Measurements from ENCODE around the gene TBC1D14. TPM values are rescaled to one million over a fixed set of nuclear protein-coding genes. Genes with fewer than 3 reads are reported as not detected.

The TBC1D14 gene
- total and polyA plus RNA-seq, 9 of the 15 experiments (the other 6 are each of a cell fraction or from before 2014, with no cell fraction given): 2.1 to 59.6 (median 44.8) TPM

DNA sequence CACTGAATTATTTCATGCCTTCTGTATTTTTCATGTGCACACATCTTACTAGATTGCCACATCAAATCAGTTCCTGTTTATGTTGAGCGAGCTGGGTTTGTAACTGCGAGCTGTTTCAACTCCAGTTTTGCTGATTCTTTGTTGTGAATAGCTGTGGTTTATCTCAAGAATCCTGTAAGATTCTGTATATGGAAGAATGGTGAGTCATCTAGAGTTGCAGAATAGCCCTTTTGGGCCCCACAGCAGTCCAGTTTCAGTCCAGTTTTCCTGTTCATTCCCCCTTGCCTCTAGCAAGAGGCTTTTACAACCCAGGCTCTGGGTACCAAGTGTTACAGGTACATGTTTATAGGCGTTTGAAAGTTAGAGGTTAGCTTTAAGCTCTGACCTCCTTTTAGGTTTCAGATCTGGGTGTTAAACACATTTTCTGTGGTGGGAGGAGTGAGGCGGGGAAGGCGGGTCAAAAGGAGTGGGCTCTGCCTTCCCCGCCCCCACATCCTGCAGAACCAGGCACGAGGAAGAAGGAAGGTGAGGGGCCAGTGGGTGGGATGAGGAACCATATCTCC is 32.7 kb downstream of the TBC1D14 start (continued):
- TF ChIP-seq KHSRP (IDR thresholded peaks at IDR 0.05): no peak
- TF ChIP-seq PHF20 (IDR thresholded peaks at IDR 0.05; ENCODE audit: partially characterized antibody): no peak
- TF ChIP-seq, protein P1, sequence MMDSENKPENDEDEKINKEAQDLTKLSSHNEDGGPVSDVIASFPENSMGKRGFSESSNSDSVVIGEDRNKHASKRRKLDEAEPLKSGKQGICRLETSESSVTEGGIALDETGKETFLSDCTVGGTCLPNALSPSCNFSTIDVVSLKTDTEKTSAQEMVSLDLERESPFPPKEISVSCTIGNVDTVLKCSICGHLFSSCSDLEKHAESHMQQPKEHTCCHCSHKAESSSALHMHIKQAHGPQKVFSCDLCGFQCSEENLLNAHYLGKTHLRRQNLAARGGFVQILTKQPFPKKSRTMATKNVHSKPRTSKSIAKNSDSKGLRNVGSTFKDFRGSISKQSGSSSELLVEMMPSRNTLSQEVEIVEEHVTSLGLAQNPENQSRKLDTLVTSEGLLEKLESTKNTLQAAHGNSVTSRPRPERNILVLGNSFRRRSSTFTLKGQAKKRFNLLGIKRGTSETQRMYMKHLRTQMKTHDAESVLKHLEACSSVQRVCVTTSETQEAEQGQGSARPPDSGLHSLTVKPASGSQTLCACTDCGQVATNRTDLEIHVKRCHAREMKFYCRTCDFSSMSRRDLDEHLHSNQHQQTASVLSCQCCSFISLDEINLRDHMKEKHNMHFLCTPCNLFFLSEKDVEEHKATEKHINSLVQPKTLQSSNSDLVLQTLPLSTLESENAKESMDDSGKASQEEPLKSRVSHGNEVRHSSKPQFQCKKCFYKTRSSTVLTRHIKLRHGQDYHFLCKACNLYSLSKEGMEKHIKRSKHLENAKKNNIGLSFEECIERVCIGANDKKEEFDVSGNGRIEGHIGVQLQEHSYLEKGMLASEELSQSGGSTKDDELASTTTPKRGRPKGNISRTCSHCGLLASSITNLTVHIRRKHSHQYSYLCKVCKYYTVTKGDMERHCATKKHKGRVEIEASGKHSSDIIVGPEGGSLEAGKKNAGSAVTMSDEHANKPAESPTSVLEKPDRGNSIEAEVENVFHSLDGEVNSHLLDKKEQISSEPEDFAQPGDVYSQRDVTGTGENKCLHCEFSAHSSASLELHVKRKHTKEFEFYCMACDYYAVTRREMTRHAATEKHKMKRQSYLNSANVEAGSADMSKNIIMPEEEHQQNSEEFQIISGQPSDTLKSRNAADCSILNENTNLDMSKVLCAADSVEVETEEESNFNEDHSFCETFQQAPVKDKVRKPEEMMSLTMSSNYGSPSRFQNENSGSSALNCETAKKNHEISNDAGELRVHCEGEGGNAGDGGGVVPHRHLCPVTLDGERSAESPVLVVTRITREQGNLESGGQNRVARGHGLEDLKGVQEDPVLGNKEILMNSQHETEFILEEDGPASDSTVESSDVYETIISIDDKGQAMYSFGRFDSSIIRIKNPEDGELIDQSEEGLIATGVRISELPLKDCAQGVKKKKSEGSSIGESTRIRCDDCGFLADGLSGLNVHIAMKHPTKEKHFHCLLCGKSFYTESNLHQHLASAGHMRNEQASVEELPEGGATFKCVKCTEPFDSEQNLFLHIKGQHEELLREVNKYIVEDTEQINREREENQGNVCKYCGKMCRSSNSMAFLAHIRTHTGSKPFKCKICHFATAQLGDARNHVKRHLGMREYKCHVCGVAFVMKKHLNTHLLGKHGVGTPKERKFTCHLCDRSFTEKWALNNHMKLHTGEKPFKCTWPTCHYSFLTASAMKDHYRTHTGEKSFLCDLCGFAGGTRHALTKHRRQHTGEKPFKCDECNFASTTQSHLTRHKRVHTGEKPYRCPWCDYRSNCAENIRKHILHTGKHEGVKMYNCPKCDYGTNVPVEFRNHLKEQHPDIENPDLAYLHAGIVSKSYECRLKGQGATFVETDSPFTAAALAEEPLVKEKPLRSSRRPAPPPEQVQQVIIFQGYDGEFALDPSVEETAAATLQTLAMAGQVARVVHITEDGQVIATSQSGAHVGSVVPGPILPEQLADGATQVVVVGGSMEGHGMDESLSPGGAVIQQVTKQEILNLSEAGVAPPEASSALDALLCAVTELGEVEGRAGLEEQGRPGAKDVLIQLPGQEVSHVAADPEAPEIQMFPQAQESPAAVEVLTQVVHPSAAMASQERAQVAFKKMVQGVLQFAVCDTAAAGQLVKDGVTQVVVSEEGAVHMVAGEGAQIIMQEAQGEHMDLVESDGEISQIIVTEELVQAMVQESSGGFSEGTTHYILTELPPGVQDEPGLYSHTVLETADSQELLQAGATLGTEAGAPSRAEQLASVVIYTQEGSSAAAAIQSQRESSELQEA (IDR thresholded peaks at IDR 0.05; ENCODE audit: low read depth): no peak
- TF ChIP-seq ZNF24 (IDR thresholded peaks at IDR 0.05): no peak
- TF ChIP-seq ZNF253 (CRISPR knock-in tag; conservative IDR thresholded peaks at IDR 0.05): no peak
- TF ChIP-seq, protein P2, sequence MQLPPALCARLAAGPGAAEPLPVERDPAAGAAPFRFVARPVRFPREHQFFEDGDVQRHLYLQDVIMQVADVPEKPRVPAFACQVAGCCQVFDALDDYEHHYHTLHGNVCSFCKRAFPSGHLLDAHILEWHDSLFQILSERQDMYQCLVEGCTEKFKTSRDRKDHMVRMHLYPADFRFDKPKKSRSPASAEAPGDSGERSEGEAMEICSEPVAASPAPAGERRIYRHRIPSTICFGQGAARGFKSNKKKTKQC (CRISPR knock-in tag; IDR thresholded peaks at IDR 0.05): no peak
- TF ChIP-seq, protein P3, sequence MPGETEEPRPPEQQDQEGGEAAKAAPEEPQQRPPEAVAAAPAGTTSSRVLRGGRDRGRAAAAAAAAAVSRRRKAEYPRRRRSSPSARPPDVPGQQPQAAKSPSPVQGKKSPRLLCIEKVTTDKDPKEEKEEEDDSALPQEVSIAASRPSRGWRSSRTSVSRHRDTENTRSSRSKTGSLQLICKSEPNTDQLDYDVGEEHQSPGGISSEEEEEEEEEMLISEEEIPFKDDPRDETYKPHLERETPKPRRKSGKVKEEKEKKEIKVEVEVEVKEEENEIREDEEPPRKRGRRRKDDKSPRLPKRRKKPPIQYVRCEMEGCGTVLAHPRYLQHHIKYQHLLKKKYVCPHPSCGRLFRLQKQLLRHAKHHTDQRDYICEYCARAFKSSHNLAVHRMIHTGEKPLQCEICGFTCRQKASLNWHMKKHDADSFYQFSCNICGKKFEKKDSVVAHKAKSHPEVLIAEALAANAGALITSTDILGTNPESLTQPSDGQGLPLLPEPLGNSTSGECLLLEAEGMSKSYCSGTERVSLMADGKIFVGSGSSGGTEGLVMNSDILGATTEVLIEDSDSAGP (CRISPR knock-in tag; IDR thresholded peaks at IDR 0.05): no peak
- peak; percentile 31; the same call in 1 of the 2 replicates for TF ChIP-seq CXXC5 (CRISPR knock-in tag; IDR thresholded peaks at IDR 0.05)
- peak; percentile 84 for TF ChIP-seq MAFF (IDR thresholded peaks at IDR 0.05; ENCODE audit: low read length)
- TF ChIP-seq TEAD4 (IDR thresholded peaks at IDR 0.05; ENCODE audit: low read length): peak; percentile 84
- no peak for TF ChIP-seq TEAD4 (CRISPR knock-in tag; IDR thresholded peaks at IDR 0.05; ENCODE audit: borderline replicate concordance)
- no peak for TF ChIP-seq DMBX1 (CRISPR knock-in tag; IDR thresholded peaks at IDR 0.05; ENCODE audit: borderline replicate concordance)
- no peak for TF ChIP-seq SMC3 (conservative IDR thresholded peaks at IDR 0.05; ENCODE audit: insufficient read depth, low read depth, low read length)
- TF ChIP-seq DACH1 (IDR thresholded peaks at IDR 0.05; ENCODE audit: partially characterized antibody): no peak
- peak; percentile 91 to 95 for TF ChIP-seq FOXK2 (conservative IDR thresholded peaks at IDR 0.05 in 1 of 2, IDR thresholded peaks at IDR 0.05 in 1 of 2; ENCODE audit: low read depth in 2 of 2)
- TF ChIP-seq MTA3 (IDR thresholded peaks at IDR 0.05; ENCODE audit: borderline replicate concordance): peak; percentile 51; the same call in 1 of the 2 replicates
- TF ChIP-seq, protein P4, sequence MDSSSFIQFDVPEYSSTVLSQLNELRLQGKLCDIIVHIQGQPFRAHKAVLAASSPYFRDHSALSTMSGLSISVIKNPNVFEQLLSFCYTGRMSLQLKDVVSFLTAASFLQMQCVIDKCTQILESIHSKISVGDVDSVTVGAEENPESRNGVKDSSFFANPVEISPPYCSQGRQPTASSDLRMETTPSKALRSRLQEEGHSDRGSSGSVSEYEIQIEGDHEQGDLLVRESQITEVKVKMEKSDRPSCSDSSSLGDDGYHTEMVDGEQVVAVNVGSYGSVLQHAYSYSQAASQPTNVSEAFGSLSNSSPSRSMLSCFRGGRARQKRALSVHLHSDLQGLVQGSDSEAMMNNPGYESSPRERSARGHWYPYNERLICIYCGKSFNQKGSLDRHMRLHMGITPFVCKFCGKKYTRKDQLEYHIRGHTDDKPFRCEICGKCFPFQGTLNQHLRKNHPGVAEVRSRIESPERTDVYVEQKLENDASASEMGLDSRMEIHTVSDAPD (CRISPR knock-in tag; IDR thresholded peaks at IDR 0.05): no peak

Data from K562 (cell line).